ENCODE data around the gene CHN1.

Gene CHN1

GRCh38 chr2:174836377-174836994, 168.7 kb downstream of the CHN1 start:
- peak overlapping the region; percentile 95 for H3K27ac Mint-ChIP-seq
- H3K36me3 Mint-ChIP-seq (ENCODE audit: low read depth), result peaks cover 13% of the 10 kb centered on the region

DNA sequence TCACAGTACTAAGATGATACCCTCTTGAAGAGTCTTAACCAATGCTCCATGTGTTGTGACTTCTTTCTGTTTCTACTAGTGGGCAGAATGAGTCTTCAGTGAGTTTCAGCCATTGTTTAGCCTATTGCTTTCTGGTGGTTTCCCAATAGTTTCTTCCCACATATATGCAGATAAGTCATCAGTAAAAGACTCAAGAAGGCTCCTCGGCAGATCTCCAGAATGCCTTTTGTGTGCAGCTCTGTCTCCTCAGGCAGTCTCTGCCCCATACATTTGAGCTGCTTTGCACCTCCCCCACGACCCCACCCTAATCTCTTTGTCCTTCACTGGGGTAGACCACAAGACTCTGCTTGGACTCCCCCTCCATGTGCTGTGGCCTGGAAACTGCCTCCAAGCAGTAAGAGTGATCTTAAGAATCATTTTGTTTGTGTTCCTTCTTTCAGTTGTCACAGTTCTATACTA, 169.4 kb downstream of the CHN1 start:
- peak; percentile 70 for DNase-seq
- peak overlapping the region; percentile 50 for H3K4me3 Mint-ChIP-seq
- H3K4me1 Mint-ChIP-seq, result peaks cover 56% of the 10 kb centered on the region

More at GRCh38 chr2:174836377-174836994, 168.7 kb downstream of the CHN1 start:
- Mint-ChIP-seq H3K9me3 (peaks cover 23% of the 10 kb centered on the region), H3K4me3 (peak overlapping the region; percentile 50), H3K27me3 (peaks cover 2% of the 10 kb centered on the region), H3K4me1 (peaks cover 52% of the 10 kb centered on the region)
- DNase-seq, result no peak
- ATAC-seq, result peak; percentile 13

GRCh38 chr2:174833737-174834136, 171.4 kb downstream of the CHN1 start:
- H3K27ac Mint-ChIP-seq, result peak overlapping the region; percentile 32
- H3K36me3 Mint-ChIP-seq (ENCODE audit: low read depth), result peaks cover 13% of the 10 kb centered on the region
- H3K4me1 Mint-ChIP-seq, result peaks cover 67% of the 10 kb centered on the region
- H3K4me3 Mint-ChIP-seq, result no peak overlapping the region
- no peaks in the 10 kb centered on the region for H3K27me3 Mint-ChIP-seq
- peaks cover 23% of the 10 kb centered on the region for H3K9me3 Mint-ChIP-seq
- ATAC-seq, result no peak
- no peak for DNase-seq

More for the DNA sequence above, 169.4 kb downstream of the CHN1 start:
- Mint-ChIP-seq H3K36me3 (ENCODE audit: low read depth) (peaks cover 13% of the 10 kb centered on the region), H3K9me3 (peaks cover 23% of the 10 kb centered on the region), H3K27ac (peak overlapping the region; percentile 95), H3K27me3 (no peaks in the 10 kb centered on the region)
- ATAC-seq, result peak; percentile 94

GRCh38 chr2:174830561-174830960, 174.6 kb downstream of the CHN1 start:
- Mint-ChIP-seq H3K9me3 (peaks cover 22% of the 10 kb centered on the region), H3K4me1 (peaks cover 54% of the 10 kb centered on the region), H3K27ac (no peak overlapping the region), H3K4me3 (no peak overlapping the region), H3K36me3 (ENCODE audit: low read depth) (peaks cover 12% of the 10 kb centered on the region), H3K27me3 (peaks cover 2% of the 10 kb centered on the region)
- ATAC-seq, result no peak
- no peak for DNase-seq

DNA sequence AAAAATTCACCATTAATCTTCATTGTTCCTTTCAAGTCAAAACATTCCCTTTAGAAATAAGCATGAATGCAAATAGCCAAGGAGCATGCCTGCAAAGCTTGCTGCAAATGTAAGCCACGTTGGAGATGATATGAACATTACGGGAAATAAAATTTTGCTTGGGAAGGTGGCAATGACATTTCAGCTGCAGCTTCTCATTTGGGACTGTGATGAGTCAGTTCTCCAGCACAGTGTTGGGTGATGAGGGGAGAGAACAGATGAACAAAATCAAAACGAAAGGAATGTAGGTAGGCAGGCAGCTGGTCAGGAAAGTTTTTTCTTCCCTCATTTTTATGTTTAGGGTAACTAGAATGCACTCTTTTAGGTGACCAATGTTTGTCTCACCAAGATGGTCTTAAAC, 175.6 kb downstream of the CHN1 start:
- ATAC-seq, result no peak
- Mint-ChIP-seq H3K4me3 (no peak overlapping the region), H3K27me3 (peaks cover 2% of the 10 kb centered on the region), H3K9me3 (peaks cover 16% of the 10 kb centered on the region), H3K36me3 (ENCODE audit: low read depth) (peaks cover 8% of the 10 kb centered on the region), H3K27ac (no peak overlapping the region), H3K4me1 (peaks cover 47% of the 10 kb centered on the region)
- DNase-seq, result no peak

GRCh38 chr2:174827371-174828369, 177.5 kb downstream of the CHN1 start:
- DNase-seq (no peak), ATAC-seq (no peak)
- Mint-ChIP-seq H3K27me3 (peaks cover 2% of the 10 kb centered on the region), H3K36me3 (ENCODE audit: low read depth) (no peaks in the 10 kb centered on the region), H3K9me3 (no peaks in the 10 kb centered on the region), H3K4me1 (peaks cover 30% of the 10 kb centered on the region), H3K27ac (no peak overlapping the region), H3K4me3 (no peak overlapping the region)

DNA sequence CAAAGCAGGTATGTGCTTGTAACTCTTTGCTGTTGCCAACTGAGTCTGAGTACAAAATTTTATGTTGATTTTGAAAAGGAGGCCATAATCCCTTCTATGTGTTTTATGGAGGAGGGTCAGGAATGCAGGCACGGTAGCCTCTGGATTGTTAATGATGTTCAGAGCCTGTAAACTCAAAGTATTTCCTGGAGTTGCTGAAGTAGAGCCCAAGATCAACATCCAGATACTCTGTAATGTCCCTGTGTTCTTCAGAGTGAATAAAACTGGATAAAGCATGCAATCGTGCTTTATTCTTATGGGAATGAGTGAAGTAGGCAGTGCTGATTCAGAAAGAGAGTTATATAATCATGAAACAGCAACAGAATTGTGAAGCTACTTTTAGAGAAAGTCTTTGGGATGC, 179.1 kb downstream of the CHN1 start:
- no peaks in the 10 kb centered on the region for H3K36me3 Mint-ChIP-seq (ENCODE audit: low read depth)
- H3K4me1 Mint-ChIP-seq, result peaks cover 15% of the 10 kb centered on the region
- no peak for DNase-seq
- no peaks in the 10 kb centered on the region for H3K9me3 Mint-ChIP-seq
- H3K27ac Mint-ChIP-seq, result no peak overlapping the region
- H3K4me3 Mint-ChIP-seq, result no peak overlapping the region
- no peak for ATAC-seq
- H3K27me3 Mint-ChIP-seq, result peaks cover 2% of the 10 kb centered on the region

- peaks cover 2% of the 10 kb centered on the region for H3K27me3 Mint-ChIP-seq
- H3K9me3 Mint-ChIP-seq, result no peaks in the 10 kb centered on the region
- H3K27ac Mint-ChIP-seq, result no peak overlapping the region
- H3K4me1 Mint-ChIP-seq, result peaks cover 3% of the 10 kb centered on the region
- no peak for DNase-seq
- H3K4me3 Mint-ChIP-seq, result no peak overlapping the region
- ATAC-seq, result no peak
- H3K36me3 Mint-ChIP-seq (ENCODE audit: low read depth), result no peaks in the 10 kb centered on the region
Measured at GRCh38 chr2:174824068-174824467, 181.1 kb downstream of the CHN1 start.

DNA sequence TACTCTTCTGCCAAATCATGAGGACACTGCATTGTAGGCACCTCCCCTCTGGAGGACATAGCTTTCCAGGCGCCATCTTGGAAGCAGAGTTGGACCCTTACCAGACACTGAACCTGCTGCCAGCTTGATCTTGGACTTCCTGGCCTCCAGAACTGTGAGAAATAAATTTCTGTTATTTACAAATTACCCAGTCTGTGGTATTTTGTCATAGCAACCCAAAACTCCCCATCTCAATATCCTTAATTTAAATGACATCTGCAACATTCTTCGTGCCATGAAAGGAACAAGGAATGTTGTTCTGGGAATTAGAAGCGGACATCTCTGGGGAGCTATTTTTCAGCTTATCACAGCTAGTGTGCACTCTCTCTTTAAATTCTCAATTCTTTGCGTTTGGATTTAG, 183.6 kb downstream of the CHN1 start:
- Mint-ChIP-seq H3K27ac (no peak overlapping the region), H3K4me1 (no peaks in the 10 kb centered on the region), H3K36me3 (ENCODE audit: low read depth) (no peaks in the 10 kb centered on the region), H3K4me3 (no peak overlapping the region), H3K9me3 (no peaks in the 10 kb centered on the region), H3K27me3 (no peaks in the 10 kb centered on the region)
- ATAC-seq (no peak), DNase-seq (no peak)

- DNase-seq (no peak), ATAC-seq (no peak)
- Mint-ChIP-seq H3K4me1 (no peaks in the 10 kb centered on the region), H3K9me3 (no peaks in the 10 kb centered on the region), H3K4me3 (no peak overlapping the region), H3K27me3 (no peaks in the 10 kb centered on the region), H3K36me3 (ENCODE audit: low read depth) (no peaks in the 10 kb centered on the region), H3K27ac (no peak overlapping the region)
Measured at GRCh38 chr2:174820361-174820760, 184.8 kb downstream of the CHN1 start.

GRCh38 chr2:174815526-174815925, 189.7 kb downstream of the CHN1 start:
- no peak for ATAC-seq

DNA sequence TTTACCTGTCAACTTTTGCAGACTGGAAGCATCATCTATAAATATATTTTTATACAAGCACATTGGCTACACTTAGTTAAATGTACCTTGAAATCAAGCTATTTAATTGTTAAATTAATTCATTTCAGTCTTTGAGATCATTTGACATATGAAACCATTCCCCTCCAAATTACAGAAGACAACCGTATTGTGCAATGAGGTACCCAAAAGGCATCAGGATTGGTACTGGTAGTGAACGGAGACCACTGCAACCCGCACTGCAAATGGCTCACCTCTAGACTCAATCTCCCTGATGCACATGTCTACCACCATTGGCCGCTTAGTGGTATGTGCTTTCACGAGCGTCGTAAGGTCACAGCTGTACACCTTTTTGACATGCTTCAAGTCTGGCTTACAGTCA, 193.1 kb downstream of the CHN1 start:
- H3K36me3 Mint-ChIP-seq (ENCODE audit: low read depth), result no peaks in the 10 kb centered on the region

More at GRCh38 chr2:174815526-174815925, 189.7 kb downstream of the CHN1 start:
- no peak overlapping the region for H3K4me3 Mint-ChIP-seq
- H3K27me3 Mint-ChIP-seq, result no peaks in the 10 kb centered on the region
- H3K36me3 Mint-ChIP-seq (ENCODE audit: low read depth), result no peaks in the 10 kb centered on the region
- DNase-seq, result no peak
- no peak overlapping the region for H3K27ac Mint-ChIP-seq
- H3K9me3 Mint-ChIP-seq, result no peaks in the 10 kb centered on the region
- H3K4me1 Mint-ChIP-seq, result peaks cover 1% of the 10 kb centered on the region

DNA sequence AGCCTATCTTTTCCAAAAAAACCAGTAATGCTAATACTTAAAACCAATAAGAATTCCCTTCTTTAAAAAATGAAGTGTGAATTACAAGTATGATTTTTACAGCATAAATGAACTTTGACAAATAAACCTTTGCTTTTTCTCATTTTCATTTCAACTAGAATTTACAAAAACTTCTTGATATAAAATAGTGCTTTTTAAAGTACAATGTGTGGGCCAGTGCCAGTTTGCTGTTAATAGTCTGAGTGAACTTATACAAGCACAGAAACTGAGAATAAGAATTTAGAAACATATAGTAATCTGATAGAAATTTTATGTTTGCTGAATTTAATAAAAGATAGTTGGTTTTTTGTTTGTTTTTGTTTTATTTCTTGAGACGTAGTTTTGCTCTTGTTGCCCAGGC, 197.2 kb downstream of the CHN1 start:
- DNase-seq (no peak), ATAC-seq (no peak)
- no peaks in the 10 kb centered on the region for H3K9me3 Mint-ChIP-seq
- no peak overlapping the region for H3K4me3 Mint-ChIP-seq
- H3K4me1 Mint-ChIP-seq, result peaks cover 7% of the 10 kb centered on the region
- no peaks in the 10 kb centered on the region for H3K36me3 Mint-ChIP-seq (ENCODE audit: low read depth)
- H3K27me3 Mint-ChIP-seq, result no peaks in the 10 kb centered on the region
- no peak overlapping the region for H3K27ac Mint-ChIP-seq

More for the DNA sequence above, 193.1 kb downstream of the CHN1 start:
- ATAC-seq, result no peak
- Mint-ChIP-seq H3K27me3 (no peaks in the 10 kb centered on the region), H3K4me1 (peaks cover 7% of the 10 kb centered on the region), H3K27ac (no peak overlapping the region), H3K4me3 (no peak overlapping the region), H3K9me3 (no peaks in the 10 kb centered on the region)
- DNase-seq, result no peak

DNA sequence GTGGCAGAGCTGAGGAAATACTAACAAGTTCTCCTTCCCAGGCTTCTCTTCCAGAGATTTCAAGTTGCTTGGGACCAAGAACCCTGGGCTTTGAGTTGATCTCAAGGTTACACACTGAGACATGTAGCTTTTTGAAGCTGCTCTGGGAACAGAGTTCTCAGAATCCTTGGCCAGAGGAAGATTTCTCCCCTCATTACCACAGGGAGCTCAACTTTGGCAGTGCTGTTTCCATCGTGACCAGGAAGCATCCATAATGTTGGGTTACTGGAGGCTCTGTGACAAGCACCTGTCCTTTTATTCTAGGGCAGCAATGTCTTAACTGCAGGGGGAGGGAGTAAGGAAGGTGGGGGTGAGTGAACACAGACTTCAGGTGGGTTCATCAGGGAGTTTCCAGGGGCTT, 199.4 kb downstream of the CHN1 start:
- no peak overlapping the region for H3K4me3 Mint-ChIP-seq
- H3K27ac Mint-ChIP-seq, result no peak overlapping the region
- ATAC-seq, result no peak

DNA sequence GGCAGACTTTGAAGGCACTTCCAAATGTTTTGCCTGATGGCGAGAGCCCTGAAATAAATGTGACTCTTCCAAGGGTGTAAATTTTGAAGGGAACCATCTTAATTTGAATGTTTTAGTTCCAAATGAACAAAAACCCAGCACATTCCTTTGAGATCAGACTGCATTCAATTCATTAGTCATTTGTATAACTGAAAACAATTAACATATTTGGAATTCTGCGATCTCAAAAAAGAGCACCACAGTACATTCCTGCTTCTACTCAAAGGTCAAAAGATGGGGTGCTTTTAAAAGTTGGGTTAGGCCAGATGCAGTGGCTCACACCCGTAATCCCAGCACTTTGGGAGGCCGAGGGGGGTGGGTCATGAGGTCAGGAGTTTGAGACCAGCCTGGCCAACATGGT, 202.7 kb downstream of the CHN1 start:
- ATAC-seq, result no peak
- H3K27ac Mint-ChIP-seq, result no peak overlapping the region
- no peak overlapping the region for H3K4me3 Mint-ChIP-seq
- H3K27me3 Mint-ChIP-seq, result no peaks in the 10 kb centered on the region
- no peaks in the 10 kb centered on the region for H3K36me3 Mint-ChIP-seq (ENCODE audit: low read depth)
- DNase-seq, result no peak
- H3K4me1 Mint-ChIP-seq, result peaks cover 2% of the 10 kb centered on the region
- H3K9me3 Mint-ChIP-seq, result no peaks in the 10 kb centered on the region

More for the DNA sequence above, 199.4 kb downstream of the CHN1 start:
- no peak for DNase-seq
- Mint-ChIP-seq H3K9me3 (no peaks in the 10 kb centered on the region), H3K36me3 (ENCODE audit: low read depth) (no peaks in the 10 kb centered on the region), H3K27me3 (no peaks in the 10 kb centered on the region), H3K4me1 (peaks cover 7% of the 10 kb centered on the region)

Measured in activated naive CD8-positive, alpha-beta T cell treated with anti-CD3 and anti-CD28 coated beads, Interleukin-2, amount 50 U/mL, for 24 hours (primary cell).